SU-DHL-6 (cell line): ENCODE results near the gene C3orf80.
"Not testable (repeated sequence)": the region's sequence is repeated elsewhere in the genome, so short reads cannot be mapped to it uniquely, and the experiment has no call there.

Experiments
- H2AFZ ChIP-seq: fragments of 200-600 bp; sonication (generic); 2 replicates; pipeline ENCODE4 v1.6.1; 2014; ENCODE audit warnings: low read depth, mild to moderate bottlenecking, moderate library complexity, mixed read lengths, antibody characterized with exemption, low read length; ENCODE audit not compliant: severe bottlenecking
- H3F3A ChIP-seq: fragments of 200-600 bp; shearing (Covaris generic); 2 replicates; pipeline ENCODE4 v1.6.0; 2016; ENCODE audit warnings: antibody characterized with exemption, mild to moderate bottlenecking; ENCODE audit not compliant: insufficient read depth
- H3K27ac ChIP-seq: fragments of 200-600 bp; sonication (generic); 2 replicates; pipeline ENCODE4 v1.5.1; 2016; ENCODE audit warnings: low read depth, mild to moderate bottlenecking, low read length, moderate library complexity, mixed read lengths
- H3K27me3 ChIP-seq: fragments of 200-600 bp; sonication (generic), shearing (Covaris generic); 2 replicates; pipeline ENCODE4 v1.6.0; 2014; ENCODE audit warnings: mild to moderate bottlenecking, low read length
- H3K36me3 ChIP-seq: fragments of 200-600 bp; sonication (generic); 2 replicates; pipeline ENCODE4 v1.6.1; 2014; ENCODE audit warnings: mild to moderate bottlenecking, low read length, mixed read lengths
- H3K4me2 ChIP-seq: fragments of 300-600, 200-600 bp; shearing (Covaris generic), sonication (generic); 2 replicates; pipeline ENCODE4 v1.6.0; 2014; ENCODE audit warnings: low read length, low read depth, mild to moderate bottlenecking; ENCODE audit not compliant: poor library complexity, severe bottlenecking
- H3K4me3 ChIP-seq: fragments of 200-600 bp; sonication (generic); 2 replicates; pipeline ENCODE4 v1.5.1; 2014; ENCODE audit warnings: antibody characterized with exemption, low read length, mild to moderate bottlenecking, mixed read lengths; ENCODE audit not compliant: insufficient read depth, poor library complexity, severe bottlenecking
- H3K79me2 ChIP-seq: fragments of 200-600 bp; sonication (generic); 2 replicates; pipeline ENCODE4 v1.6.1; 2014; ENCODE audit warnings: mild to moderate bottlenecking, low read length, moderate library complexity; ENCODE audit not compliant: insufficient read depth
- H3K9ac ChIP-seq: fragments of 200-600 bp; sonication (generic); 2 replicates; pipeline ENCODE4 v1.7.0; 2014; ENCODE audit warnings: mild to moderate bottlenecking, low read length
- H3K9me2 ChIP-seq: fragments of 200-600 bp; sonication (generic); replicated peaks from 2 replicates; pipeline ENCODE4 v1.6.1; 2014; ENCODE audit warnings: low read length; ENCODE audit not compliant: insufficient read depth
- H3K9me3 ChIP-seq: fragments of 200-600 bp; sonication (generic); 2 replicates; pipeline ENCODE4 v1.6.1; 2014; ENCODE audit warnings: low read length, mixed read lengths; ENCODE audit not compliant: insufficient read depth
- H4K20me1 ChIP-seq: fragments of 200-600 bp; sonication (generic); 2 replicates; pipeline ENCODE4 v1.6.1; 2014; ENCODE audit warnings: low read depth, mild to moderate bottlenecking, antibody characterized with exemption, low read length, moderate library complexity, mixed read lengths
- CTCF ChIP-seq: fragments of 200-600 bp; sonication (generic); IDR thresholded peaks from one replicate; pipeline ENCODE4 v1.5.1; 2017; ENCODE audit warnings: antibody characterized with exemption, mild to moderate bottlenecking, low read length, moderate library complexity; ENCODE audit not compliant: insufficient read depth, poor library complexity, severe bottlenecking
- EZH2phosphoT487 ChIP-seq: fragments of 200-600 bp; sonication (generic), shearing (Covaris generic); conservative IDR thresholded peaks from 2 replicates; pipeline ENCODE4 v1.6.1; 2018; ENCODE audit warnings: mild to moderate bottlenecking, antibody characterized with exemption, low read length, moderate library complexity, mixed read lengths

C3orf80 gene

GRCh38 chr3:160200353-160200752 lies 24.9 kb upstream of the C3orf80 start:
- H3K4me2 ChIP-seq, result no peak overlapping the region
- H3F3A ChIP-seq, result no peaks in the 10 kb centered on the region
- H2AFZ ChIP-seq, result no peak overlapping the region
- no peaks in the 10 kb centered on the region for H3K9me2 ChIP-seq
- H3K9me3 ChIP-seq, result no peaks in the 10 kb centered on the region
- no peaks in the 10 kb centered on the region for H4K20me1 ChIP-seq
- no peak overlapping the region for H3K4me3 ChIP-seq
- H3K27me3 ChIP-seq, result no peaks in the 10 kb centered on the region
- no peak overlapping the region for H3K27ac ChIP-seq
- H3K79me2 ChIP-seq, result no peaks in the 10 kb centered on the region
- H3K36me3 ChIP-seq, result no peaks in the 10 kb centered on the region
- TF ChIP-seq EZH2phosphoT487 (no peak), CTCF (no peak)
- no peak overlapping the region for H3K9ac ChIP-seq

- not testable (repeated sequence) for H2AFZ ChIP-seq, H3K27me3 ChIP-seq, H3K9me2 ChIP-seq, H3K36me3 ChIP-seq, H3K4me3 ChIP-seq, H4K20me1 ChIP-seq, H3K9me3 ChIP-seq, H3K79me2 ChIP-seq, H3K27ac ChIP-seq, H3F3A ChIP-seq, H3K4me2 ChIP-seq, H3K9ac ChIP-seq
Observed at GRCh38 chr3:160204396-160205011, 20.7 kb upstream of the C3orf80 start.

GRCh38 chr3:160205606-160206005 lies 19.6 kb upstream of the C3orf80 start:
- Histone ChIP-seq H3K27me3 (no peaks in the 10 kb centered on the region), H3K9ac (no peak overlapping the region), H2AFZ (no peak overlapping the region), H3K79me2 (no peaks in the 10 kb centered on the region), H3K9me3 (no peaks in the 10 kb centered on the region), H3K4me2 (no peak overlapping the region), H4K20me1 (no peaks in the 10 kb centered on the region), H3K9me2 (no peaks in the 10 kb centered on the region), H3F3A (no peaks in the 10 kb centered on the region), H3K36me3 (no peaks in the 10 kb centered on the region), H3K4me3 (no peak overlapping the region), H3K27ac (no peak overlapping the region)
- no peak for TF ChIP-seq CTCF
- no peak for TF ChIP-seq EZH2phosphoT487

GRCh38 chr3:160210341-160210740 lies 14.9 kb upstream of the C3orf80 start:
- Histone ChIP-seq H3K4me2 (no peak overlapping the region), H3K36me3 (no peaks in the 10 kb centered on the region), H3K9me2 (no peaks in the 10 kb centered on the region), H4K20me1 (no peaks in the 10 kb centered on the region), H3K27ac (no peak overlapping the region), H3K79me2 (no peaks in the 10 kb centered on the region), H3K9me3 (no peaks in the 10 kb centered on the region), H3K27me3 (no peaks in the 10 kb centered on the region), H3K9ac (no peak overlapping the region), H2AFZ (no peak overlapping the region), H3K4me3 (no peak overlapping the region), H3F3A (no peaks in the 10 kb centered on the region)
- TF ChIP-seq EZH2phosphoT487 (no peak), CTCF (no peak)
